IMR-90 (cell line): Measurements from ENCODE around the gene MCUR1.
A peak's percentile ranks its signal among the peaks of the same experiment; 100 is the strongest.

Source experiments
- CTCF ChIP-seq: conservative IDR thresholded peaks from 2 replicates; pipeline ENCODE4 v1.5.1; 2012; ENCODE audit warnings: mild to moderate bottlenecking, low read depth, low read length, improper control_type of control experiment
- MXI1 ChIP-seq: IDR thresholded peaks from 2 replicates; pipeline ENCODE4 v1.6.1; 2012; ENCODE audit warnings: low read depth, mild to moderate bottlenecking, low read length, moderate library complexity, borderline replicate concordance

- TF ChIP-seq CTCF (no peak), MXI1 (peak; percentile 31)
Observed at GRCh38 chr6:13813621-13814175, 659 bp downstream of the MCUR1 start.
